K562 (cell line): Measurements from ENCODE around the gene TMPO. TPM values are rescaled to one million over a fixed set of nuclear protein-coding genes. Genes with fewer than 3 reads are reported as not detected.

Experiments used
- ATF1 ChIP-seq, 2 experiments: fragments of 450-650 bp in 1 of 2; IDR thresholded peaks; 2 replicates each; pipeline ENCODE4 v1.6.1; 2016; ENCODE audit warnings: missing compliant biosample characterization in 1 of 2, missing genetic modification characterization in 1 of 2
- CLOCK ChIP-seq: fragments of 250-450 bp; sonication (Bioruptor Pico); IDR thresholded peaks from 2 replicates; pipeline ENCODE4 v1.4.0; 2020; ENCODE audit warnings: mild to moderate bottlenecking, moderate library complexity, borderline replicate concordance
- DMBX1 ChIP-seq: fragments of 250-450 bp; sonication (Bioruptor Pico); IDR thresholded peaks from 2 replicates; pipeline ENCODE4 v1.8.0; 2022; ENCODE audit warnings: inconsistent platforms, mild to moderate bottlenecking, moderate library complexity, borderline replicate concordance
- EP400 ChIP-seq: fragments of 450-650 bp; IDR thresholded peaks from 2 replicates; pipeline ENCODE4 v1.6.1; 2017; ENCODE audit warnings: antibody characterized with exemption, mild to moderate bottlenecking, moderate library complexity
- FOXK1 ChIP-seq: sonication (generic); formaldehyde crosslinking; IDR thresholded peaks from 2 replicates; pipeline ENCODE4 v1.8.0; 2022; ENCODE audit warnings: missing genetic modification reagents, mild to moderate bottlenecking, borderline replicate concordance
- HDAC2 ChIP-seq: fragments of 450-650 bp; IDR thresholded peaks from 2 replicates; pipeline ENCODE4 v1.6.1; 2016; ENCODE audit warnings: mild to moderate bottlenecking
- HNRNPL ChIP-seq: fragments of 200-400 bp; formaldehyde crosslinking; IDR thresholded peaks from 2 replicates; pipeline ENCODE4 v1.6.1; 2017; ENCODE audit warnings: low read depth, mild to moderate bottlenecking, low read length
- JUN ChIP-seq, 2 experiments: sonication (generic) in 1 of 2; formaldehyde crosslinking in 1 of 2; IDR thresholded peaks; 2 replicates each; pipeline versions ENCODE4 v1.6.1 to v1.8.0; 2012 to 2022; ENCODE audit warnings: borderline replicate concordance in 2 of 2, mild to moderate bottlenecking in 2 of 2, improper control_type of control experiment in 1 of 2, low read depth in 1 of 2, low read length in 1 of 2, missing genetic modification reagents in 1 of 2
- MBD2 ChIP-seq: sonication (generic); IDR thresholded peaks from 2 replicates; pipeline ENCODE4 v1.6.1; 2016; ENCODE audit warnings: low read depth, borderline replicate concordance
- MTA1 ChIP-seq: fragments of 450-650 bp; IDR thresholded peaks from 2 replicates; pipeline ENCODE4 v1.6.1; 2017; ENCODE audit warnings: borderline replicate concordance
- NBN ChIP-seq: fragments of 450-650 bp; IDR thresholded peaks from 2 replicates; pipeline ENCODE4 v1.6.1; 2016; ENCODE audit warnings: low read depth, mild to moderate bottlenecking
- POLR2AphosphoS2 ChIP-seq: IDR thresholded peaks from 2 replicates; pipeline ENCODE4 v1.6.1; 2012; ENCODE audit warnings: low read length, improper control_type of control experiment
- SRF ChIP-seq, 2 experiments: fragments of 250-450, 450-650 bp in 1 of 2; sonication (Bioruptor Pico) in 1 of 2; sonication (generic) in 1 of 2; formaldehyde crosslinking; IDR thresholded peaks; 2 replicates each; pipeline versions ENCODE4 v1.5.0 to v1.5.1; 2020 to 2022; ENCODE audit warnings: mild to moderate bottlenecking in 1 of 2, missing genetic modification reagents in 1 of 2
- TARDBP ChIP-seq: fragments of 450-650 bp; IDR thresholded peaks from 2 replicates; pipeline ENCODE4 v1.6.1; 2016
- TEAD2 ChIP-seq: fragments of 450-650 bp; IDR thresholded peaks from 2 replicates; pipeline ENCODE4 v1.6.1; 2016; ENCODE audit warnings: missing genetic modification characterization, control low read depth, missing compliant biosample characterization
- ZBTB17 ChIP-seq: fragments of 450-650 bp; formaldehyde crosslinking; IDR thresholded peaks from 2 replicates; pipeline ENCODE4 v1.4.0; 2020; ENCODE audit warnings: mild to moderate bottlenecking
- ZBTB49 ChIP-seq: sonication (generic); formaldehyde crosslinking; IDR thresholded peaks from 2 replicates; pipeline ENCODE4 v1.8.0; 2022; ENCODE audit warnings: missing genetic modification reagents, mild to moderate bottlenecking, borderline replicate concordance
- ZC3H8 ChIP-seq: fragments of 450-650 bp; IDR thresholded peaks from 2 replicates; pipeline ENCODE4 v1.6.1; 2017
- ZNF143 ChIP-seq: sonication (generic); formaldehyde crosslinking; IDR thresholded peaks from 2 replicates; pipeline ENCODE4 v1.9.0; 2022; ENCODE audit warnings: mild to moderate bottlenecking, missing genetic modification reagents
- ZNF551 ChIP-seq: fragments of 250-450 bp; sonication (Bioruptor Pico); IDR thresholded peaks from 2 replicates; pipeline ENCODE4 v1.5.0; 2021; ENCODE audit warnings: mild to moderate bottlenecking, moderate library complexity
- polyA plus RNA-seq, 8 experiments: library from polyadenylated mRNA; depleted of rRNA in 4 of 8; stranded (reverse) in 5 of 8; unstranded in 3 of 8; fragments of >200 nt; fragmentation: Nextera tagmentation in 2 of 8; fragmentation: Illumina TruSeq in 1 of 8; extraction: Ambion mirVana in 2 of 8; extraction: Trizol in 1 of 8; gene quantifications; 2 replicates each; pipeline versions ENCODE4 v1.2.1 to v1.2.3, GENCODE V29; 2011 to 2014; ENCODE audit warnings: inconsistent platforms in 1 of 8, missing spikeins in 1 of 8
- total RNA-seq, 7 experiments: library from RNA; depleted of rRNA in 6 of 7; stranded (reverse); fragments of >200 nt in 6 of 7; fragmentation: Illumina TruSeq in 2 of 7; extraction: Trizol in 2 of 7; gene quantifications; 2 replicates each; pipeline versions ENCODE4 v1.2.1 to v1.2.3, GENCODE V29; 2011 to 2021; ENCODE audit warnings: low replicate concordance in 1 of 7
- TF ChIP-seq, protein P1 (sequence below): fragments of 450-650 bp; formaldehyde crosslinking; conservative IDR thresholded peaks from 2 replicates; pipeline ENCODE4 v1.4.0; 2022; ENCODE audit warnings: mild to moderate bottlenecking, missing genetic modification characterization
- TF ChIP-seq, protein P2 (sequence below): sonication (generic); formaldehyde crosslinking; IDR thresholded peaks from 2 replicates; pipeline ENCODE4 v1.4.0; 2020; ENCODE audit warnings: mild to moderate bottlenecking, missing genetic modification reagents

The TMPO gene
- total and polyA plus RNA-seq, 9 of the 15 experiments (the other 6 are each of a cell fraction or from before 2014, with no cell fraction given), result 62.1 to 263 (median 182) TPM

- no peak for TF ChIP-seq EP400
- TF ChIP-seq DMBX1, result no peak
- no peak for TF ChIP-seq ZBTB49 (CRISPR knock-in tag)
- TF ChIP-seq MBD2, result no peak
- TF ChIP-seq, protein P1, sequence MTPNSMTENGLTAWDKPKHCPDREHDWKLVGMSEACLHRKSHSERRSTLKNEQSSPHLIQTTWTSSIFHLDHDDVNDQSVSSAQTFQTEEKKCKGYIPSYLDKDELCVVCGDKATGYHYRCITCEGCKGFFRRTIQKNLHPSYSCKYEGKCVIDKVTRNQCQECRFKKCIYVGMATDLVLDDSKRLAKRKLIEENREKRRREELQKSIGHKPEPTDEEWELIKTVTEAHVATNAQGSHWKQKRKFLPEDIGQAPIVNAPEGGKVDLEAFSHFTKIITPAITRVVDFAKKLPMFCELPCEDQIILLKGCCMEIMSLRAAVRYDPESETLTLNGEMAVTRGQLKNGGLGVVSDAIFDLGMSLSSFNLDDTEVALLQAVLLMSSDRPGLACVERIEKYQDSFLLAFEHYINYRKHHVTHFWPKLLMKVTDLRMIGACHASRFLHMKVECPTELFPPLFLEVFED (CRISPR knock-in tag), result no peak
- TF ChIP-seq TEAD2 (tag), result no peak
- TF ChIP-seq ZC3H8, result no peak
- no peak for TF ChIP-seq ZNF143 (CRISPR knock-in tag)
- TF ChIP-seq MTA1, result peak; percentile 59; the same call in 1 of the 2 replicates
- no peak for TF ChIP-seq TARDBP
- no peak for TF ChIP-seq HDAC2
- no peak for TF ChIP-seq ATF1 (CRISPR knock-in tag; IDR thresholded peaks at IDR 0.05)
- no peak for TF ChIP-seq ATF1 (tag; IDR thresholded peaks at IDR 0.05)
- no peak for TF ChIP-seq JUN (IDR thresholded peaks at IDR 0.05; ENCODE audit: borderline replicate concordance, low read depth, low read length)
- TF ChIP-seq JUN (CRISPR knock-in tag; IDR thresholded peaks at IDR 0.05; ENCODE audit: borderline replicate concordance), result no peak
- TF ChIP-seq CLOCK (CRISPR knock-in tag), result no peak
- no peak for TF ChIP-seq SRF (CRISPR knock-in tag; IDR thresholded peaks at IDR 0.05)
- TF ChIP-seq, protein P2, sequence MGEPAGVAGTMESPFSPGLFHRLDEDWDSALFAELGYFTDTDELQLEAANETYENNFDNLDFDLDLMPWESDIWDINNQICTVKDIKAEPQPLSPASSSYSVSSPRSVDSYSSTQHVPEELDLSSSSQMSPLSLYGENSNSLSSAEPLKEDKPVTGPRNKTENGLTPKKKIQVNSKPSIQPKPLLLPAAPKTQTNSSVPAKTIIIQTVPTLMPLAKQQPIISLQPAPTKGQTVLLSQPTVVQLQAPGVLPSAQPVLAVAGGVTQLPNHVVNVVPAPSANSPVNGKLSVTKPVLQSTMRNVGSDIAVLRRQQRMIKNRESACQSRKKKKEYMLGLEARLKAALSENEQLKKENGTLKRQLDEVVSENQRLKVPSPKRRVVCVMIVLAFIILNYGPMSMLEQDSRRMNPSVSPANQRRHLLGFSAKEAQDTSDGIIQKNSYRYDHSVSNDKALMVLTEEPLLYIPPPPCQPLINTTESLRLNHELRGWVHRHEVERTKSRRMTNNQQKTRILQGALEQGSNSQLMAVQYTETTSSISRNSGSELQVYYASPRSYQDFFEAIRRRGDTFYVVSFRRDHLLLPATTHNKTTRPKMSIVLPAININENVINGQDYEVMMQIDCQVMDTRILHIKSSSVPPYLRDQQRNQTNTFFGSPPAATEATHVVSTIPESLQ, result no peak
- TF ChIP-seq FOXK1 (CRISPR knock-in tag), result no peak
- TF ChIP-seq NBN, result no peak
- TF ChIP-seq ZNF551 (CRISPR knock-in tag), result no peak
- no peak for TF ChIP-seq POLR2AphosphoS2
- no peak for TF ChIP-seq HNRNPL
- no peak for TF ChIP-seq ZBTB17
Measured at GRCh38 chr12:98579835-98580234, 64.4 kb downstream of the TMPO start (continued).
